SU-DHL-6 (cell line): ENCODE data around the gene ERRFI1.

Experiments used
- H2AFZ ChIP-seq: fragments of 200-600 bp; sonication (generic); 2 replicates; pipeline ENCODE4 v1.6.1; 2014; ENCODE audit warnings: low read depth, mild to moderate bottlenecking, moderate library complexity, mixed read lengths, antibody characterized with exemption, low read length; ENCODE audit not compliant: severe bottlenecking
- H3F3A ChIP-seq: fragments of 200-600 bp; shearing (Covaris generic); 2 replicates; pipeline ENCODE4 v1.6.0; 2016; ENCODE audit warnings: antibody characterized with exemption, mild to moderate bottlenecking; ENCODE audit not compliant: insufficient read depth
- H3K27ac ChIP-seq: fragments of 200-600 bp; sonication (generic); 2 replicates; pipeline ENCODE4 v1.5.1; 2016; ENCODE audit warnings: low read depth, mild to moderate bottlenecking, low read length, moderate library complexity, mixed read lengths
- H3K27me3 ChIP-seq: fragments of 200-600 bp; sonication (generic), shearing (Covaris generic); 2 replicates; pipeline ENCODE4 v1.6.0; 2014; ENCODE audit warnings: mild to moderate bottlenecking, low read length
- H3K36me3 ChIP-seq: fragments of 200-600 bp; sonication (generic); 2 replicates; pipeline ENCODE4 v1.6.1; 2014; ENCODE audit warnings: mild to moderate bottlenecking, low read length, mixed read lengths
- H3K4me2 ChIP-seq: fragments of 300-600, 200-600 bp; shearing (Covaris generic), sonication (generic); 2 replicates; pipeline ENCODE4 v1.6.0; 2014; ENCODE audit warnings: low read length, low read depth, mild to moderate bottlenecking; ENCODE audit not compliant: poor library complexity, severe bottlenecking
- H3K4me3 ChIP-seq: fragments of 200-600 bp; sonication (generic); 2 replicates; pipeline ENCODE4 v1.5.1; 2014; ENCODE audit warnings: antibody characterized with exemption, low read length, mild to moderate bottlenecking, mixed read lengths; ENCODE audit not compliant: insufficient read depth, poor library complexity, severe bottlenecking
- H3K79me2 ChIP-seq: fragments of 200-600 bp; sonication (generic); 2 replicates; pipeline ENCODE4 v1.6.1; 2014; ENCODE audit warnings: mild to moderate bottlenecking, low read length, moderate library complexity; ENCODE audit not compliant: insufficient read depth
- H3K9ac ChIP-seq: fragments of 200-600 bp; sonication (generic); 2 replicates; pipeline ENCODE4 v1.7.0; 2014; ENCODE audit warnings: mild to moderate bottlenecking, low read length
- H3K9me2 ChIP-seq: fragments of 200-600 bp; sonication (generic); replicated peaks from 2 replicates; pipeline ENCODE4 v1.6.1; 2014; ENCODE audit warnings: low read length; ENCODE audit not compliant: insufficient read depth
- H3K9me3 ChIP-seq: fragments of 200-600 bp; sonication (generic); 2 replicates; pipeline ENCODE4 v1.6.1; 2014; ENCODE audit warnings: low read length, mixed read lengths; ENCODE audit not compliant: insufficient read depth
- H4K20me1 ChIP-seq: fragments of 200-600 bp; sonication (generic); 2 replicates; pipeline ENCODE4 v1.6.1; 2014; ENCODE audit warnings: low read depth, mild to moderate bottlenecking, antibody characterized with exemption, low read length, moderate library complexity, mixed read lengths
- CTCF ChIP-seq: fragments of 200-600 bp; sonication (generic); IDR thresholded peaks from one replicate; pipeline ENCODE4 v1.5.1; 2017; ENCODE audit warnings: antibody characterized with exemption, mild to moderate bottlenecking, low read length, moderate library complexity; ENCODE audit not compliant: insufficient read depth, poor library complexity, severe bottlenecking
- EZH2phosphoT487 ChIP-seq: fragments of 200-600 bp; sonication (generic), shearing (Covaris generic); conservative IDR thresholded peaks from 2 replicates; pipeline ENCODE4 v1.6.1; 2018; ENCODE audit warnings: mild to moderate bottlenecking, antibody characterized with exemption, low read length, moderate library complexity, mixed read lengths

ERRFI1 gene

GRCh38 chr1:8024329-8024728, 1.8 kb downstream of the ERRFI1 start:
- TF ChIP-seq CTCF: no peak
- TF ChIP-seq EZH2phosphoT487: no peak
- Histone ChIP-seq H2AFZ (no peak overlapping the region), H3K4me3 (no peak overlapping the region), H3K36me3 (no peaks in the 10 kb centered on the region), H3K9me2 (no peaks in the 10 kb centered on the region), H3F3A (no peaks in the 10 kb centered on the region), H3K4me2 (no peak overlapping the region), H3K9me3 (no peaks in the 10 kb centered on the region), H3K27ac (no peak overlapping the region), H3K27me3 (no peaks in the 10 kb centered on the region), H4K20me1 (no peaks in the 10 kb centered on the region), H3K79me2 (no peaks in the 10 kb centered on the region), H3K9ac (no peak overlapping the region)

- Histone ChIP-seq H3K79me2 (no peaks in the 10 kb centered on the region), H2AFZ (no peak overlapping the region), H3K4me2 (no peak overlapping the region), H4K20me1 (no peaks in the 10 kb centered on the region), H3K27me3 (no peaks in the 10 kb centered on the region), H3K36me3 (no peaks in the 10 kb centered on the region), H3K9me3 (no peaks in the 10 kb centered on the region), H3F3A (no peaks in the 10 kb centered on the region), H3K4me3 (no peak overlapping the region), H3K9ac (no peak overlapping the region), H3K27ac (no peak overlapping the region), H3K9me2 (no peaks in the 10 kb centered on the region)
- TF ChIP-seq EZH2phosphoT487: no peak
Observed at GRCh38 chr1:8023995-8024313, 2.2 kb downstream of the ERRFI1 start.

GRCh38 chr1:8023287-8023994, 2.7 kb downstream of the ERRFI1 start:
- Histone ChIP-seq H3K36me3 (no peaks in the 10 kb centered on the region), H3K9me3 (no peaks in the 10 kb centered on the region), H3K27me3 (no peaks in the 10 kb centered on the region), H3K79me2 (no peaks in the 10 kb centered on the region), H3K9me2 (no peaks in the 10 kb centered on the region), H3K4me3 (no peak overlapping the region), H3F3A (no peaks in the 10 kb centered on the region), H3K9ac (no peak overlapping the region), H2AFZ (no peak overlapping the region), H3K4me2 (no peak overlapping the region), H3K27ac (no peak overlapping the region), H4K20me1 (no peaks in the 10 kb centered on the region)
- no peak for TF ChIP-seq EZH2phosphoT487
- TF ChIP-seq CTCF: no peak

GRCh38 chr1:8022395-8023286, 3.5 kb downstream of the ERRFI1 start:
- H3K36me3 ChIP-seq: no peaks in the 10 kb centered on the region
- H3K9me2 ChIP-seq: no peaks in the 10 kb centered on the region
- no peak overlapping the region for H3K27ac ChIP-seq
- no peak overlapping the region for H3K9ac ChIP-seq
- H2AFZ ChIP-seq: no peak overlapping the region
- TF ChIP-seq CTCF: no peak
- TF ChIP-seq EZH2phosphoT487: no peak
- no peaks in the 10 kb centered on the region for H3K27me3 ChIP-seq
- H3K9me3 ChIP-seq: no peaks in the 10 kb centered on the region
- no peaks in the 10 kb centered on the region for H3K79me2 ChIP-seq
- no peak overlapping the region for H3K4me2 ChIP-seq
- no peak overlapping the region for H3K4me3 ChIP-seq
- no peaks in the 10 kb centered on the region for H4K20me1 ChIP-seq
- H3F3A ChIP-seq: no peaks in the 10 kb centered on the region
